ENCODE data around the gene NCAPH2. TPM values are rescaled to one million over a fixed set of nuclear protein-coding genes. Genes with fewer than 3 reads are reported as not detected.

The NCAPH2 gene
- total and polyA plus RNA-seq, 12 donors = 13.8 to 90.5 (median 32.6) TPM

DNA sequence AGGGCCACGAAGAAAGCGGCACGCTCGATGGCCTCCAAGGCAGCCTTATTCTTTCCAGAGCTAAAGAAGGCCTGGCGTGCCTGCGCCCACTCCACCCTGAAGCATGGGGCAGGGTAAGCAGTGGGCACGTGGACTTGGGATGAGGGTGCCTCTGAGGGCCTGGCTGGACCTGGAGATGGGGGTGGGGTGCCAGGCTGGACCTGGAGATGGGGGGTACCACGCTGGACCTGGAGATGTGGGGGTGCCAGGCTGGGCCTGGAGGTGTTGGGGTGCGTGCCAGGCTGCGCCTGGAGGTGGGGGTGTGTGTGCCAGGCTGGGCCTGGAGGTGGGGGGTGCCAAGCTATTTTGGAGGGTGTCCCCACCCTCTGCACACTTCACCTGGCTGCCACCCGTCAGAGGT, 64.9 kb downstream of the NCAPH2 start:
- Histone ChIP-seq H3K27me3 (no peaks in the 10 kb centered on the region), H3K4me3 (no peak overlapping the region), H3K9me3 (replicated peaks in 1 of 3) (no peaks in the 10 kb centered on the region), H3K36me3 (replicated peaks in 1 of 2) (peaks cover 0 to 11% of the 10 kb centered on the region in 2 donors), H3K27ac (no peak overlapping the region), H3K4me1 (replicated peaks in 1 of 2) (peaks cover under 1% of the 10 kb centered on the region in 2 donors)
- WGBS, 4 donors = 92 to 97% (median 94%) methylated on average over 8 to 11 of the region's 11 CpGs
- DNase-seq = no peak
- intact Hi-C loops (cut with DNase I) = no loop called here
- TF ChIP-seq, protein P1, sequence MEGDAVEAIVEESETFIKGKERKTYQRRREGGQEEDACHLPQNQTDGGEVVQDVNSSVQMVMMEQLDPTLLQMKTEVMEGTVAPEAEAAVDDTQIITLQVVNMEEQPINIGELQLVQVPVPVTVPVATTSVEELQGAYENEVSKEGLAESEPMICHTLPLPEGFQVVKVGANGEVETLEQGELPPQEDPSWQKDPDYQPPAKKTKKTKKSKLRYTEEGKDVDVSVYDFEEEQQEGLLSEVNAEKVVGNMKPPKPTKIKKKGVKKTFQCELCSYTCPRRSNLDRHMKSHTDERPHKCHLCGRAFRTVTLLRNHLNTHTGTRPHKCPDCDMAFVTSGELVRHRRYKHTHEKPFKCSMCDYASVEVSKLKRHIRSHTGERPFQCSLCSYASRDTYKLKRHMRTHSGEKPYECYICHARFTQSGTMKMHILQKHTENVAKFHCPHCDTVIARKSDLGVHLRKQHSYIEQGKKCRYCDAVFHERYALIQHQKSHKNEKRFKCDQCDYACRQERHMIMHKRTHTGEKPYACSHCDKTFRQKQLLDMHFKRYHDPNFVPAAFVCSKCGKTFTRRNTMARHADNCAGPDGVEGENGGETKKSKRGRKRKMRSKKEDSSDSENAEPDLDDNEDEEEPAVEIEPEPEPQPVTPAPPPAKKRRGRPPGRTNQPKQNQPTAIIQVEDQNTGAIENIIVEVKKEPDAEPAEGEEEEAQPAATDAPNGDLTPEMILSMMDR (IDR thresholded peaks at IDR 0.05) = no peak
- no peak for TF ChIP-seq POLR2A (IDR thresholded peaks at IDR 0.05)

DNA sequence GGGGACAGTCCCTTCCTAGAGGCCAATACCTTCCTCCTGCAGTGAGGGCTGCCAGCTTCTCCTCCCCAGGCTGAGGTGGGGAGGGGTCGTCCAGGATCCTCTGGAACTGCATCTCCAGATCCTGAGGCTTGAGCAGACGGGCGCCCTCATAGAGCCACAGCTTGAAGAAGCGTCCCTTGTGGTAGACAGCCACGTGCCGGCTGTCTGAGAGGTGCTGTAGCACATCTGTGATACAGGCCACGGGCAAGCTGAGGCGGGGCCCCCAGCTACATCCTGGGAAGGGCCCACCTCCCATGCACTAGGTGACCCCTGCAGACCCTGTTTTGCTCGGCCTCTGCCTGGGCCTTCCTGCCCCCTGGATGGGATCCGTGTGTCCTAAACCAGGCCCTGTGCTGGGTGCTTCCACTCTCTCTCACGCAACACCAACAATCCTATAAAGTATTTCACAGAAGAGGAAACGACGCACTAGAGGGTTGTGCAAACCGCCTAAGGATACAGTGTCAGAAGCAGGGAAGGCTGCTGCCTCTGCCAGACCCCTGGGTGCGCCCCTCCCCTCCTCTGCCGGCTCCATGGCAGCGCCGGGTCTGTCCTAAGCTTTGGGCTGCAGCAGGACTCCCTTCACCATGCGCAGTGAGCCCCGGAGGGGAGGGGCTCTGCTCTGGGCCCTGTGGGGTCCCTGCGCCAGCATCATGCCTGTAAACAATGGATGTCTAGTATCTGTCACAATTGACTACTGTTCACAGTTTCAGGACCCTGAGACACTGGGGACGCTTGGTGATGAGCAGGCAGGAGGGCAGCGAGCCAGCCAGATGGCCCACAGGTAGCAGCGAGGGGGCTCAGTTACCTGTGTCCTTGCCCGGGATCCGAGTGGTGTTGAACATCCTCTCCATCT, 65.7 kb downstream of the NCAPH2 start:
- TF ChIP-seq POLR2A (IDR thresholded peaks at IDR 0.05) = no peak
- TF ChIP-seq, protein P1 (IDR thresholded peaks at IDR 0.05) = no peak
- intact Hi-C loops (cut with DNase I) = no loop called here
- Histone ChIP-seq H3K9me3 (replicated peaks in 1 of 3) (no peaks in the 10 kb centered on the region), H3K27me3 (no peaks in the 10 kb centered on the region), H3K27ac (no peak overlapping the region), H3K36me3 (replicated peaks in 1 of 2) (peaks cover 0 to 11% of the 10 kb centered on the region in 2 donors), H3K4me1 (replicated peaks in 1 of 2) (peaks cover 8% of the 10 kb centered on the region in 2 donors), H3K4me3 (no peak overlapping the region)
- 85 to 94% (median 87%) methylated on average over 15 to 26 of the region's 26 CpGs for WGBS, 4 donors
- DNase-seq = no peak

DNA sequence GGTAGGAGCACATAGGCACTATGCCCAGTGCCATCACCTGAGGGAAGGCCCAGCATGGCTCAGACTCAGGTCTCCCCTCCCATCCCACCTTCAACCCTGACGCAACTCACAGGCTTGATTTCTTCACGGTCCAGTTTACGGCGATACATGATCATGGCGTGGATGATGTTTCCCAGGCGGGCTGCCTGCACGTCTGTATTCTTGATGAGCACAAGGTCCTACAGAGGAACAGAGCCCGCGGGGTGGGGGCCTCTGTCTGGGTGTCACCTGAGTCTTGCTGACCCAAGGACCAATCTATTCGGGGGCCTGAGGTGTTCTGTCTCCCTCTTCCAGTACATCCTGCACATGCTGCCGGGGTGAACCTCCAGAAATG, 66.3 kb downstream of the NCAPH2 start:
- TF ChIP-seq POLR2A (IDR thresholded peaks at IDR 0.05) = no peak
- TF ChIP-seq, protein P1 (IDR thresholded peaks at IDR 0.05) = no peak
- Histone ChIP-seq H3K4me3 (no peak overlapping the region), H3K9me3 (replicated peaks in 1 of 3) (no peaks in the 10 kb centered on the region), H3K4me1 (replicated peaks in 1 of 2) (peaks cover 12 to 15% of the 10 kb centered on the region in 2 donors), H3K36me3 (replicated peaks in 1 of 2) (peaks cover 0 to 11% of the 10 kb centered on the region in 2 donors), H3K27me3 (no peaks in the 10 kb centered on the region), H3K27ac (no peak overlapping the region)
- intact Hi-C loops (cut with DNase I) = no loop called here
- whole genome bisulfite sequencing, 4 donors = 90 to 97% (median 93%) methylated on average over 11 of the region's 11 CpGs
- no peak for DNase-seq

Other genes starting within 250 kb of the NCAPH2 start
- gene MAPK12, start 246.5 kb upstream of the NCAPH2 start, total RNA-seq = 1 to 10 TPM; 3.1 to 6.8 (median 5.2) TPM
- gene MAPK12, start 246.5 kb upstream of the NCAPH2 start, polyA plus RNA-seq = 10 to 100 TPM in 2 of 3 donors, 1 to 10 TPM in 1; 1.7 to 17.1 (median 13.9) TPM
- gene MAPK11, start 237.8 kb upstream of the NCAPH2 start, total RNA-seq = 1 to 10 TPM; 3.0 to 9.3 (median 6.7) TPM
- 10 to 100 TPM in 2 of 3 donors, 1 to 10 TPM in 1; 2.0 to 29.5 (median 25.1) TPM for gene MAPK11, start 237.8 kb upstream of the NCAPH2 start, polyA plus RNA-seq
- 100 to 1,000 TPM in 8 of 9 donors, 10 to 100 TPM in 1; 12.4 to 412 (median 324) TPM for gene PLXNB2, start 200.6 kb upstream of the NCAPH2 start, total RNA-seq
- 100 to 1,000 TPM in 2 of 3 donors, 10 to 100 TPM in 1; 38.1 to 431 (median 268) TPM for gene PLXNB2, start 200.6 kb upstream of the NCAPH2 start, polyA plus RNA-seq
- 10 to 100 TPM in 2 of 9 donors, 1 to 10 TPM in 7; 1.8 to 16.9 (median 8.0) TPM for gene DENND6B, start 181.2 kb upstream of the NCAPH2 start, total RNA-seq
- gene DENND6B, start 181.2 kb upstream of the NCAPH2 start, polyA plus RNA-seq = 10 to 100 TPM in 2 of 3 donors, 1 to 10 TPM in 1; 2.5 to 32.7 (median 21.7) TPM
- 100 to 1,000 TPM in 1 of 9 donors, 10 to 100 TPM in 8; 35.5 to 104 (median 65.3) TPM for gene PPP6R2, start 164.9 kb upstream of the NCAPH2 start, total RNA-seq
- 100 to 1,000 TPM in 1 of 3 donors, 10 to 100 TPM in 2; 19.6 to 129 (median 84.7) TPM for gene PPP6R2, start 164.9 kb upstream of the NCAPH2 start, polyA plus RNA-seq
- gene SBF1, start 33.2 kb upstream of the NCAPH2 start, total RNA-seq = 100 to 1,000 TPM in 1 of 9 donors, 10 to 100 TPM in 8; 23.7 to 101 (median 79.2) TPM
- gene SBF1, start 33.2 kb upstream of the NCAPH2 start, polyA plus RNA-seq = 100 to 1,000 TPM in 1 of 3 donors, 10 to 100 TPM in 1, 1 to 10 TPM in 1; 8.4 to 117 (median 66.5) TPM
- under 1 TPM in 5 of 9 donors, not detected in 4; 0.14 to 0.54 (median 0.25) TPM for gene ADM2, start 26.7 kb upstream of the NCAPH2 start, total RNA-seq
- under 1 TPM in 2 of 3 donors, not detected in 1; 0.07 to 0.48 TPM for gene ADM2, start 26.7 kb upstream of the NCAPH2 start, polyA plus RNA-seq
- gene MIOX, start 21.4 kb upstream of the NCAPH2 start, total RNA-seq = not detected
- gene MIOX, start 21.4 kb upstream of the NCAPH2 start, polyA plus RNA-seq = not detected
- gene LMF2, start 522 bp upstream of the NCAPH2 start, total RNA-seq = 10 to 100 TPM; 23.6 to 91.0 (median 77.2) TPM
- 100 to 1,000 TPM in 1 of 3 donors, 10 to 100 TPM in 1, 1 to 10 TPM in 1; 6.3 to 120 (median 90.3) TPM for gene LMF2, start 522 bp upstream of the NCAPH2 start, polyA plus RNA-seq
- 1 to 10 TPM in 6 of 9 donors, under 1 TPM in 1, not detected in 2; 0.78 to 7.8 (median 1.7) TPM for gene SCO2, start 17.4 kb downstream of the NCAPH2 start, total RNA-seq
- gene SCO2, start 17.4 kb downstream of the NCAPH2 start, polyA plus RNA-seq = 1 to 10 TPM in 2 of 3 donors, not detected in 1; 1.2 to 4.0 TPM
- 100 to 1,000 TPM in 3 of 9 donors, 10 to 100 TPM in 5, 1 to 10 TPM in 1; 1.9 to 152 (median 48.0) TPM for gene TYMP, start 21.8 kb downstream of the NCAPH2 start, total RNA-seq
- gene TYMP, start 21.8 kb downstream of the NCAPH2 start, polyA plus RNA-seq = 10 to 100 TPM; 12.3 to 90.3 (median 89.5) TPM
- gene KLHDC7B, start 37.7 kb downstream of the NCAPH2 start, total RNA-seq = under 1 TPM in 7 of 9 donors, not detected in 2; 0.06 to 0.69 (median 0.14) TPM
- gene KLHDC7B, start 37.7 kb downstream of the NCAPH2 start, polyA plus RNA-seq = under 1 TPM; 0.09 to 0.24 (median 0.24) TPM
- 1 to 10 TPM in 3 of 9 donors, under 1 TPM in 3, not detected in 3; 0.57 to 7.2 (median 2.4) TPM for gene SYCE3, start 54.7 kb downstream of the NCAPH2 start, total RNA-seq
- gene SYCE3, start 54.7 kb downstream of the NCAPH2 start, polyA plus RNA-seq = under 1 TPM in 1 of 3 donors, not detected in 2; 0.81 TPM
- 10 to 100 TPM in 7 of 9 donors, 1 to 10 TPM in 2; 6.2 to 22.9 (median 15.2) TPM for gene CPT1B, start 70.2 kb downstream of the NCAPH2 start, total RNA-seq
- 10 to 100 TPM in 2 of 3 donors, 1 to 10 TPM in 1; 7.7 to 76.1 (median 28.7) TPM for gene CPT1B, start 70.2 kb downstream of the NCAPH2 start, polyA plus RNA-seq
- 100 to 1,000 TPM in 4 of 9 donors, 10 to 100 TPM in 5; 34.1 to 110 (median 88.4) TPM for gene CHKB, start 74.6 kb downstream of the NCAPH2 start, total RNA-seq
- gene CHKB, start 74.6 kb downstream of the NCAPH2 start, polyA plus RNA-seq = 100 to 1,000 TPM in 2 of 3 donors, 10 to 100 TPM in 1; 44.4 to 917 (median 477) TPM
- gene MAPK8IP2, start 92.6 kb downstream of the NCAPH2 start, total RNA-seq = 10 to 100 TPM in 8 of 9 donors, 1 to 10 TPM in 1; 3.9 to 30.1 (median 18.1) TPM
- gene MAPK8IP2, start 92.6 kb downstream of the NCAPH2 start, polyA plus RNA-seq = 10 to 100 TPM in 1 of 3 donors, 1 to 10 TPM in 2; 4.4 to 13.4 (median 5.0) TPM
- 10 to 100 TPM; 10.8 to 87.8 (median 61.6) TPM for gene ARSA, start 119.9 kb downstream of the NCAPH2 start, total RNA-seq
- gene ARSA, start 119.9 kb downstream of the NCAPH2 start, polyA plus RNA-seq = 100 to 1,000 TPM in 2 of 3 donors, 1 to 10 TPM in 1; 5.5 to 168 (median 103) TPM
- 10 to 100 TPM in 3 of 9 donors, 1 to 10 TPM in 6; 1.2 to 26.1 (median 9.7) TPM for gene SHANK3, start 164.6 kb downstream of the NCAPH2 start, total RNA-seq
- gene SHANK3, start 164.6 kb downstream of the NCAPH2 start, polyA plus RNA-seq = 10 to 100 TPM in 2 of 3 donors, under 1 TPM in 1; 0.88 to 44.0 (median 21.3) TPM
- 1 to 10 TPM in 1 of 9 donors, under 1 TPM in 4, not detected in 4; 0.28 to 1.3 (median 0.46) TPM for gene ACR, start 230.0 kb downstream of the NCAPH2 start, total RNA-seq
- 1 to 10 TPM in 1 of 3 donors, under 1 TPM in 2; 0.13 to 1.5 (median 0.61) TPM for gene ACR, start 230.0 kb downstream of the NCAPH2 start, polyA plus RNA-seq